GM23338 (cell line): ENCODE results near the gene ULK4. TPM values are rescaled to one million over a fixed set of nuclear protein-coding genes. Genes with fewer than 3 reads are reported as not detected.

Experiments used
- ATAC-seq: fragments of 200-7000 bp; cut with Tn5 transposase; 3 replicates; pipeline ENCODE4 v1.9.1; 2020
- DNase-seq: peaks from one replicate; pipeline ENCODE4 v3.0.0-alpha.2; 2015; ENCODE audit warnings: low spot score
- H2AFZ ChIP-seq: fragments of 200-600 bp; sonication (generic); 2 replicates; pipeline ENCODE4 v1.8.0; 2016; ENCODE audit warnings: antibody characterized with exemption, mild to moderate bottlenecking, moderate library complexity
- H3F3A ChIP-seq: fragments of 200-600 bp; sonication (generic); replicated peaks from 2 replicates; pipeline ENCODE4 v1.8.0; 2017; ENCODE audit warnings: antibody characterized with exemption, mixed run types, low read depth
- H3K27ac ChIP-seq: fragments of 200-600 bp; sonication (generic); 2 replicates; pipeline ENCODE4 v1.6.1; 2016; ENCODE audit warnings: low read depth
- H3K27me3 ChIP-seq: fragments of 200-600 bp; sonication (generic); 2 replicates; pipeline ENCODE4 v1.8.0; 2016; ENCODE audit warnings: mild to moderate bottlenecking, mixed run types, moderate library complexity; ENCODE audit not compliant: insufficient read depth
- H3K36me3 ChIP-seq: fragments of 200-600 bp; sonication (generic); 2 replicates; pipeline ENCODE4 v1.8.0; 2016; ENCODE audit warnings: mild to moderate bottlenecking; ENCODE audit not compliant: insufficient read depth
- H3K4me1 ChIP-seq: fragments of 200-600 bp; sonication (generic); 2 replicates; pipeline ENCODE4 v1.8.0; 2016; ENCODE audit warnings: mild to moderate bottlenecking, moderate library complexity; ENCODE audit not compliant: insufficient read depth
- H3K4me2 ChIP-seq: fragments of 200-600 bp; sonication (generic); 2 replicates; pipeline ENCODE4 v1.7.1; 2017; ENCODE audit warnings: mixed run types
- H3K4me3 ChIP-seq: fragments of 200-600 bp; sonication (generic); 2 replicates; pipeline ENCODE4 v1.6.1; 2016; ENCODE audit warnings: mixed run types
- H3K79me2 ChIP-seq: fragments of 200-600 bp; sonication (generic); replicated peaks from 2 replicates; pipeline ENCODE4 v1.8.0; 2017; ENCODE audit warnings: mild to moderate bottlenecking; ENCODE audit not compliant: insufficient read depth
- H3K9me2 ChIP-seq: fragments of 200-600 bp; sonication (generic); 2 replicates; pipeline ENCODE4 v1.8.0; 2017; ENCODE audit not compliant: insufficient read depth
- H4K20me1 ChIP-seq: fragments of 200-600 bp; sonication (generic); replicated peaks from 2 replicates; pipeline ENCODE4 v1.8.0; 2017; ENCODE audit warnings: mild to moderate bottlenecking; ENCODE audit not compliant: insufficient read depth
- H3K27ac Mint-ChIP-seq: 2 replicates; pipeline ENCODE4 v1.8.0; 2020; ENCODE audit warnings: inconsistent platforms, mild to moderate bottlenecking, moderate library complexity, mixed read lengths
- H3K27me3 Mint-ChIP-seq: 3 replicates; pipeline ENCODE4 v1.8.0; 2022; ENCODE audit warnings: low read depth, mild to moderate bottlenecking, moderate library complexity, mixed read lengths, inconsistent platforms; ENCODE audit not compliant: insufficient read depth, poor library complexity
- H3K36me3 Mint-ChIP-seq: 3 replicates; pipeline ENCODE4 v1.8.0; 2021; ENCODE audit warnings: low read depth, mild to moderate bottlenecking, inconsistent platforms, moderate library complexity, mixed read lengths
- H3K4me1 Mint-ChIP-seq: 3 replicates; pipeline ENCODE4 v1.8.0; 2020; ENCODE audit warnings: mild to moderate bottlenecking, inconsistent platforms, mixed read lengths
- H3K4me3 Mint-ChIP-seq: 3 replicates; pipeline ENCODE4 v1.8.0; 2021; ENCODE audit warnings: moderate library complexity, mild to moderate bottlenecking, inconsistent platforms, mixed read lengths
- H3K9me3 Mint-ChIP-seq: 3 replicates; pipeline ENCODE4 v1.8.0; 2020; ENCODE audit warnings: moderate library complexity, mild to moderate bottlenecking, inconsistent platforms, mixed read lengths
- CREB1 ChIP-seq: fragments of 250-450 bp; sonication (Bioruptor Pico); IDR thresholded peaks from 2 replicates; pipeline ENCODE4 v1.5.0; 2020; ENCODE audit warnings: low read depth, mild to moderate bottlenecking, moderate library complexity
- CTCF ChIP-seq, 2 experiments: fragments of 200-600 bp in 1 of 2; sonication (generic) in 1 of 2; conservative IDR thresholded peaks; 2 replicates each; pipeline versions ENCODE4 v1.5.1 to v1.6.1; 2016 to 2017; ENCODE audit warnings: antibody characterized with exemption in 2 of 2, low read depth in 2 of 2, mild to moderate bottlenecking in 2 of 2, moderate library complexity in 1 of 2
- ETS1 ChIP-seq: IDR thresholded peaks from 2 replicates; pipeline ENCODE4 v1.6.1; 2016; ENCODE audit warnings: antibody characterized with exemption
- EZH2 ChIP-seq: fragments of 200-600 bp; sonication (generic); IDR thresholded peaks from one replicate; pipeline ENCODE4 v1.8.0; 2017; ENCODE audit warnings: antibody characterized with exemption, mild to moderate bottlenecking, low read depth; ENCODE audit not compliant: unreplicated experiment
- JUNB ChIP-seq: IDR thresholded peaks from one replicate; pipeline ENCODE4 v1.6.1; 2016; ENCODE audit warnings: antibody characterized with exemption; ENCODE audit not compliant: unreplicated experiment
- POLR2AphosphoS5 ChIP-seq: IDR thresholded peaks from 2 replicates; pipeline ENCODE4 v1.6.1; 2016; ENCODE audit warnings: antibody characterized with exemption, low read depth
- REST ChIP-seq: IDR thresholded peaks from one replicate; pipeline ENCODE4 v1.6.1; 2018; ENCODE audit warnings: antibody characterized with exemption; ENCODE audit not compliant: unreplicated experiment
- ZNF114 ChIP-seq: fragments of 250-450 bp; sonication (Bioruptor Pico); IDR thresholded peaks from 2 replicates; pipeline ENCODE4 v1.5.0; 2020; ENCODE audit warnings: mild to moderate bottlenecking, moderate library complexity
- ZNF331 ChIP-seq: fragments of 250-450 bp; sonication (Bioruptor Pico); IDR thresholded peaks from 2 replicates; pipeline ENCODE4 v1.5.0; 2020; ENCODE audit warnings: low read depth, mild to moderate bottlenecking, moderate library complexity
- ZNF462 ChIP-seq: fragments of 250-450 bp; sonication (Bioruptor Pico); IDR thresholded peaks from 2 replicates; pipeline ENCODE4 v1.5.0; 2020; ENCODE audit warnings: mild to moderate bottlenecking, moderate library complexity
- polyA plus RNA-seq: library from polyadenylated mRNA; unstranded; fragments of >200 nt; fragmentation: Nextera tagmentation; extraction: Ambion mirVana; gene quantifications from 2 replicates; pipeline ENCODE4 v1.2.1, GENCODE V29; 2016
- total RNA-seq: library from RNA; depleted of rRNA; stranded (reverse); fragments of >200 nt; shearing (Covaris generic); gene quantifications from 2 replicates; pipeline ENCODE4 v1.2.3, GENCODE V29; 2014

ULK4 gene
- total and polyA plus RNA-seq, 2 experiments from 2014 or later = 20.8 to 41.4 TPM

- TF ChIP-seq EZH2 = no peak
- TF ChIP-seq REST = no peak
These were observed 112.9 kb downstream of the ULK4 start (continued) for GRCh38 chr3:41848753-41849574.

GRCh38 chr3:41847679-41848078, 114.2 kb downstream of the ULK4 start:
- H3K36me3 ChIP-seq = peaks cover 4% of the 10 kb centered on the region; the same call in 1 of the 2 replicates
- Mint-ChIP-seq H3K9me3 (peaks cover 21% of the 10 kb centered on the region), H3K4me1 (peaks cover 4% of the 10 kb centered on the region), H3K27me3 (peaks cover 2% of the 10 kb centered on the region), H3K27ac (no peak overlapping the region), H3K4me3 (no peak overlapping the region), H3K36me3 (peaks cover 25% of the 10 kb centered on the region)
- no peaks in the 10 kb centered on the region for H3K9me2 ChIP-seq
- H3K4me2 ChIP-seq = no peak overlapping the region
- H3K27ac ChIP-seq = no peak overlapping the region
- H3K4me3 ChIP-seq = no peak overlapping the region
- no peaks in the 10 kb centered on the region; the same call in 1 of the 2 replicates for H4K20me1 ChIP-seq
- H3F3A ChIP-seq = no peaks in the 10 kb centered on the region
- DNase-seq (no peak), ATAC-seq (no peak)
- no peaks in the 10 kb centered on the region for H3K27me3 ChIP-seq
- no peaks in the 10 kb centered on the region for H3K79me2 ChIP-seq
- no peaks in the 10 kb centered on the region for H3K4me1 ChIP-seq
- no peak overlapping the region for H2AFZ ChIP-seq
- no peak for TF ChIP-seq ZNF331 (CRISPR knock-in tag)
- no peak for TF ChIP-seq CTCF (conservative IDR thresholded peaks at IDR 0.05; ENCODE audit: low read depth in 2 of 2)
- TF ChIP-seq ETS1 = no peak
- TF ChIP-seq CREB1 (CRISPR knock-in tag) = no peak
- TF ChIP-seq ZNF114 = no peak
- no peak for TF ChIP-seq POLR2AphosphoS5
- TF ChIP-seq ZNF462 (CRISPR knock-in tag) = no peak
- TF ChIP-seq JUNB = no peak
- TF ChIP-seq EZH2 = no peak
